AG08395 (cell line): Measurements from ENCODE around the gene EEPD1.

ENCODE experiments used
- DNase-seq: peaks from one replicate; pipeline ENCODE4 v3.0.0; 2012; ENCODE audit warnings: mixed read lengths, low spot score

The EEPD1 gene

DNA sequence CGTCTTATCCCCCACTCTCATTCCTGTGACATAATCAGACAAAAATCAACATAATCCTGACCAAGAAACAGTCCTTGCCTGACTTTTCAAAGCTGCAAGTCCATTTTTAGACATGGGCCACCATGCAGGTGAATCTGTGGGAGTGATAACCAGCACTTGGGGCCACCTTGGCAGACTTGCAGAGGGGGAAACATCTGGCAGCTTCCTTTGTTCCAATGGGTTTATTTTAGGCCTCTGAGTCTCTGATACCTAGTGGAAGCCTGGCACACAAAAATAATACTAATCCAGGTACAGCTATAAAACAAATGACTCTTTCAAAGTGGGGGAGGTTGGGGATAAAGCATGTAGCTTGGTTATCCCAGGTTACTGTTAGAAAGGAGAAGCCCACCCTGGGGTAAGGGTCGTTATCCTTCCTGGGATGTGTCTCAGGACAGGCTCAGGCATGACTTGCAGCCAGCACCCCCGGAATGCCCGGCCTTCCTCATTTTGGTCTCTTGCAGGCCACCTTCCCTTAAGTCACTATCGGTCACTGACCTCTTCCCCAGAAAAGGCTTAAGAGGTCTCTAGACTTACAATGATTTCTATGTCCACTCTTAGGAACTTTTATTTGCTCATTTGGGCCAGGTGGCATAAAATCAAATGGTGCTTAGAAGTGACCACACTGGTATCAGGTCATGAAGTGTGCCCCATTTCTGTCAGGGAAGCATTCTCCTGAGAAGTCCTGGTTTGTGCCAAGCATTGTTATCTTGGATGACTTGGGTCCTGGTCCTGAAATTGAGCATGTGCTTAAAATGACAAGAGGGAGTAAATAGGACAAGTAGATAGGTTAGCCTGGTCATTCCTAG, 37.6 kb downstream of the EEPD1 start:
- DNase-seq, result no peak

DNA sequence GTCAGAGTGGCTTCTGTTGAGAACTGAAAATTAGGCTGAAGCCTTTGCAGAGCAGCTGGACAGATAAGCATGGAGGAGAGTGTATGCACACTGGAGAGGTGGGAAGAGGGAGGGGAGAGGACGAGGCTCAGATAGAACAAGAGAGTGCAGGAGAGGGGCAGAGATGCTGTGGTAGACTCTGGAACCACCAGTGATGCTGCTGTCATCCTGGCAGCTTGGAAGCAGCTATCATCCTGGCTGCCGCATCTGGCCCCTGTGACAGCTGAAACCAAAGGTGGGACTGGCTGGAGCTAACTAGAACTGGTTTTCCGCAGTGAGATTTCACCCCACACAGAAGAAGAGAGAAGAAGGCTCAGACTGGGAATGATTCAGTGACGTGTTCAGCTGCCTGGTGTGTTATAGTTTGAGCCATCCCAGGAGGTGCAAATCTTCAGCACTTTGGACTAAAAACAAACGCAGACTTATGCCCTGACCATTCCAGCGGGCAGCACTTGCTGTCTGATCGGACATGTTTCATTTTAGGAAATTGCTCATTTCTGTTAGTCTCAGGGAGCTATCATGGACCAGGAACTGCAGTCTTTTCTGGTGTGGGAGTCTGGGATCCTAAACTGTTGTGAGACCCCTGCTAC, 38.4 kb downstream of the EEPD1 start:
- peak; percentile 60 for DNase-seq

DNA sequence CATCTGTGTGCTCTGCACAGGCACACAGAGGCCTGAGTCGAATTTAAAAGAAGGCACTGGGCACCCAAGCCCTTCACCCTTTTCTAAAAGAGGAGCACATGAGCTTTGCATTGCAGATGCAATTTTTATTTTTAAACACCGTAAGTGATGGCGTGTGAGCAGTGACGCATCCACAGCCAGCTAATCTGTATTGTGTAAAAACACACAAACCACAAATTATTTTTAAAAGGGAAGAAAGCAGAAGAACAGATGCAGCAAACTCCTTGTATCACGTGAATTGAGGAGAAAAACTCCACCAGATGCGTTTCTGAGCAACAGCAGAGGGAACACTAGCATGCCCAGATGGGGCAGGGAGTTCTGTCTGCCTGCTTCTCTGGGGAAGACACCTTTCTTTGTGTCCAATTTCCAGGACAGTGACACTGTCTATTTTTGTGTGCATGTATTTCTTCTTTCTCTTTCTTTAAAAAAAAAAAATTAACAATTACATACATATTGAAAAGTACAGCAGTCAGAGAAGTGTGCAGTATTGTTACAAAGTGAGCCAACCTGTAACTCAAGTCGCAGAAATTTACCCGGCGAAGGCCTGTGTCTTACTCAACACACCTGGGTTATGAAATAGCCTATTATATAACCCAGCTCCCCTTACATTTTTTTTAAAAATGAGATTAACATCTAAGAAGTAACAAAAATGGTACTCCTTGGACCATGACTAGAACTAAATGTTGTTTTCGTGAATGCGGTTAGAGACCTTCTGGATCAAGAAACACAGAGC, 39.2 kb downstream of the EEPD1 start:
- DNase-seq, result peak; percentile 85

DNA sequence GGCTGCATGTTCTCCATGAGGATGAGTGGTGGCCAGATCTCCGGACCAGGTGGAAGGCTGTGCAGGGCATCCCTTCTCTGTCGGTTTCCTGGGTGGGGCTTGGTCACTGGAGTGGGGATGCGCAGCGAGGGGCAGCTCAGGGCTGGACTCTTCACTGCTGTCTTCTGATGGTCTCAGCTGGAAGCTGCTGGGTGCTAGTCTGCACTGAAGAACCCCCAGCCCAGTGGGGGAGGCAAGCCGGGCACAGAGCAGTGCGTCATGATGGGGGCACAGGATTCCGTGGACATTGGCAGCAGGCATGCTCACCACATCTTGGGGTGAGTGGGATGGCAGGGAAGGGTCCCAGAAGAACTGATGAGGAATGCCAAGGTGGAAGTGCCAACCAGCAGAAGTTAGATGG, 39.8 kb downstream of the EEPD1 start:
- no peak for DNase-seq

DNA sequence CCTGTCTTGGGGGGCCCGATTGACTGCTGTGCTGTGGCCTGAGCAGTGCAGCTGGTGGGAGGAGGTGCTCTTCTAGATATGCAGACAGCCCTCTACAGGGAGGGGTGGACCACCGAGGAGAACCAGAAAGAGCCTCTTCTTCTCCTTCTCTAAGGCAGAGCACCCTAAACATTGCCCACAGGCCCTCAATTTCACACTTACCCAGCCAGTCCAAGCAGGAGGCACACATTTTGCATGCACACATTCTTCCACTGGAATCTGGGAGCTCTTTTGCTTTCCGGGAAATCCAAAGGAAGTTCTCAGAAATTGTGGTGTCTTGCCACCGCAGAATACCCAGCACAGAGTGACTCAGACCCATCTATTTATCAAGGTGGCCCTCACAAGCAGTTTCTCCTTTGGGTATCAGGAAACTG, 45.8 kb downstream of the EEPD1 start:
- peak; percentile 30 for DNase-seq

DNA sequence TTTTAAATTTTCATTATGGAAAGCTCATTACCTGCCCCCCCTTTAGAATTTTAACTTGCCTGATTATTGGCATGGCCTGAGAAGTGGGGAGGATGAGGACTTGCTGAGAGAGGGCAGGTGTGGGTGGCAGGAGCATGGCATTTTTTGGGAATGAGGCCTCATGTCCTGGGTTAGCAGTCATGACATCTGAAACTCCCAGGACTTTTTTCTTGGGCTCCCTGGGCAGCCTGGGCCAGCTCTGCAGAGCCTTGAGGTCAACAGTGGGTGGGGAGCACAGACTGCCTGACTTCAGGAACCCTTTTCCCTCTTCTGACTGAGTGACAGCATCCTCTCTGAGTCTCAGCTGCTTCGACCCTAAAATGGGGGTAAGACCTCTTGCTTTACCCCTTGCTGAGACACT, 46.3 kb downstream of the EEPD1 start:
- no peak for DNase-seq

DNA sequence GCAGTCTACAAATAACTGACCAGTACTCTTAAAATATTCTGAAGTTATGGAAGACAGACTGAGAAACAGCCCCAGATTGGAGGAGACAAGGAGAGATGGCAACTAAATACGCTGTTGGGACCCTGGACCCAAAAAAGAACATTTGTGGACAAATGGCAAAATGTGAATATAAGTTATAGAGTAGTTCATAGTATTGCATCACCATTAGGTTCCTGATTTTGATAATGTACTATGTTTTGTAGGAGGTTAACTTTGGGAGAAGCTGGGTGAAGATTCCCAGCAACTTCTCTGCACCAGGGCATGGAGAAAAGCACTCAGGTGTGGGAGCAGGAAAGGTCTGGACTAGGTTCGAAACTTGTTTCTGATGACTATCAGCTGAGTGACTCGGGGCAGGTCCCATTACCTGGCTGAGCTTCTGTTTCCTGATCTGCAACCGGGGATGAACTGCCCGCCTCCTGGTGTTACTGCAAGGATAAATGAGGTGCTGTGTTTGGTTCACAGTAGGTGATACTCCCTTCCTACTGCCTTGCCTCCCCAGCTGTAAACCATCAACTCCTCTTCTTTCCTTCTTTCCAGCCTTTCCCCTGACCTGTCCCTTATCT, 48.2 kb downstream of the EEPD1 start:
- no peak for DNase-seq

DNA sequence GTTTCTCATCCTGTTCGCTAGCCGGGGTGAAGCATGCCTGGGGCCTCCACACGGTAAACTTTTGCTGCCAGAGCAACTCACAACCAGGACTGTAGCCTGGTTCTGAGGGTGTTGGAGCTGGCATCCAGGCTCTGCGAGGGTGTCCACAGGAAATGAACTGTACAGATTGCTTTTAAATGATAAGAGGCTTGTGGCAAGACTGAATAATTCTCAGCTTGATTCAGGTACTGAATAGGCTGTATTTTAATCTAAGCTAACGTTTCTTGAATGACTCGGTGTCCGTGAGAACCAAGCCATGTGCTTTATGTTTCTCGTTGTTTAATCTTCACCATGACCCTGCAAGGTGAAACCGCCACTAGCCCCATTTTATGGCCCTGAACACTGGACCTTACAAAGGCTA, 49.3 kb downstream of the EEPD1 start:
- DNase-seq, result no peak

DNA sequence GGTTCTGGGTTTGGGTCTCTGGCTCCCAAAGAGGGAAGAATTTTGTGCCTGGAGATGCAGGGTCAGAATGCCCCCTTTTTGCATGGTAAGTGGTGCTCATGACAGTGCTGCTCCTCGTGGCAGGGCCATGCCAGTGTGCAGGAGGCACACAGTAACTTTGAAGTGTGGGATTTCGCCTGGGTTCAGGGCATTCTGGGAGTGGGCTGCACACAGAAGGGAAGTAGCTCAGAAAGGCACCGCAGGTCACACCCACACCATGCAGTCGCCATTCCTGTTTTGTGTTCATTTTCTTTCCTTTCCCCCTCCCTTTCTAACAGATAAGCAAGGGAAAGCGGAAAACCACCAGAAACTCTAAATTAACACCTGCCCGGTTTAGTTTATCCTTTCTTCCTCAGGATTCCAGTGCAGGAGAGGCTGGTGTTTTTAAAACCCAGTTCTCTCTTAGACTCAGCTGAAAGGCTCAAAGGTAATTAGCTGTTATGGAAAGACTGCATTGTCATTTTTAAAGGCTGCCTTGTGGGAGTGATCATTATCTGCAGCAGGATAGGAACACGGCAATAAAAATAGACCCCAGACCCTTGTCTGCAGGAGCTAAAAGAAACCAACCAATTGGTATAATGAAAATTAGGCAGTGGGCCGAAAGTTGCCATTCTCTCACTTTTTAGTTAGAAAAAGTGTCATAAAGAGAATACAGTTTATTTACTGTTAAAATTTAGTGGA, 50.2 kb downstream of the EEPD1 start:
- DNase-seq, result no peak

DNA sequence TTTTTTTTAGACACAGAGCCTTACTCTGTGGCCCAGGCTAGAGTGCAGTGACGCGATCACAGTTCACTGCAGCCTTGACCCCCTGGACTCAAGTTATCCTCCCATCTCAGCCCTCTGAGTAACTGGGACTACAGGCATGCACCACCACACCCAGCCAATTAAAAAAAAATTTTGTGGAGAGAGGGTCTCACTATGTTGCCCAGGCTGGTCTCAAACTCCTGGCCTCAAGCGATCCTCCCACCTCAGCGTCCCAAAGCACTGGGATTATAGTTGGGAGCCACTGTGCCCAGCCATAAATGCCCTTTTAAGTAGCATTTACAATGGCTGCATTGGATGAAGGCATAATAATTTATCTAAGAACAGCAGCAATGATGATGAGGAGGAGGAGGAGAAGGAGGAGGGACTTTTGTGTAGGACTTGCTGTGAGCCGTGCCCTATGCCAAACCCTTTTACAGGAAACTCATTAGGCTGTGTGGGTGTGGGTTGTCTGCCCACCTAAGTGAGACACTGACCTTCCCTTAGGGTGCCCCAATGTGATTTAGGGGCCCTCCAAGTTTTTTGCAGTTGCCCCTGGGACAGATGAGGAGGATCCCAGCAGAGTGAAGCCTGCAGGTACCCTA, 51.1 kb downstream of the EEPD1 start:
- DNase-seq, result no peak

DNA sequence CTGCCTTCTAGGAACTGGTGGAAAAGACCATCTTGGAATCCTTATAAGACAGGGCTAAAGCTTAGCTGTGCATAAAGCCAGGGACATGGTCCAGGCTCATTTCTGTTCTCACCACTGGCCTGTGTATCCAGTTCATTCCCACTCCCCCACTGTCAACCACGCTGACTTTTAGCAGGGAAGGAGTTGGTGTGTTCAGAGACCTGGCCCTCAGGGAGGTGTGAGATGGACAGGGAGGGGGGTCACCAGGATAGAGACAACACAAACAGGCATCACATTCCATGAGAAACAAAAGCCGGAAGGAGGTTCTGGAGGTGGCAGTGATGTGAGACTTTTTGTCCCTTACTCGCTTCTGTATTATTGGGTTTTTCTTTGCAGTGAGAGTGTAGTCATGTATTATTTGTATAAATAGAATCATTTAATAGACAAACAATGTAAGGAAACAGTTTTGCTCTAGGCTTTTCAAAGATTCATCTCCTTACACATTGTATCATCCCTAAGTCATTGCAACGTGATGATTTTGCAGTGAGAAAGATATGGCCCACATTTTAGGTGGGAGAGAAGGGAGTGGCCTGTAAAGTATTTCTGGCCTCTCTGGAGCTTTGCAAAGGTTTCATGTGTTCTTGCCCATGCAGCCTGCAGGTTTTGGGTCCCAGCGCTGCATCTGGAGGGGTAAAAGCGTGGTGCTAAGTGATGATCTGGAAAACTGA, 52.0 kb downstream of the EEPD1 start:
- no peak for DNase-seq

DNA sequence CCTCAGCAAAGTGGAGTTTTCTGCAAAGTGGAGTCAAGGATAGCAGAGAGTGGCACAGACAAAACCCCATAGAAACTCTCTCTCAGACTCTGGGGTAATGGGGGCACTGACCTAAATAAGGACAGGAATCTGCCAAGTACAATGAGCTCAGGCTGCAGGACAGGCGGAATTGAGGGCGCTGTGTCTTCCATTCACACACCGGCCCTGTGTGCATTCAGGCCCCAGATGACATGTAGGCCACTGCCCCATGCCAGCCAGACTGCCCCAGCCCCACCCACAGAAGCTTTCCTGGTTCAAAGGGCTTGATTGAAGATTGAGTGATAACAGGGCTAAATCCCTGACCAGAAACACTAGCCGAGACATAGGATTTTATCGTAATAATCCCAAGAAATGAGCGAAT, 52.7 kb downstream of the EEPD1 start:
- no peak for DNase-seq

DNA sequence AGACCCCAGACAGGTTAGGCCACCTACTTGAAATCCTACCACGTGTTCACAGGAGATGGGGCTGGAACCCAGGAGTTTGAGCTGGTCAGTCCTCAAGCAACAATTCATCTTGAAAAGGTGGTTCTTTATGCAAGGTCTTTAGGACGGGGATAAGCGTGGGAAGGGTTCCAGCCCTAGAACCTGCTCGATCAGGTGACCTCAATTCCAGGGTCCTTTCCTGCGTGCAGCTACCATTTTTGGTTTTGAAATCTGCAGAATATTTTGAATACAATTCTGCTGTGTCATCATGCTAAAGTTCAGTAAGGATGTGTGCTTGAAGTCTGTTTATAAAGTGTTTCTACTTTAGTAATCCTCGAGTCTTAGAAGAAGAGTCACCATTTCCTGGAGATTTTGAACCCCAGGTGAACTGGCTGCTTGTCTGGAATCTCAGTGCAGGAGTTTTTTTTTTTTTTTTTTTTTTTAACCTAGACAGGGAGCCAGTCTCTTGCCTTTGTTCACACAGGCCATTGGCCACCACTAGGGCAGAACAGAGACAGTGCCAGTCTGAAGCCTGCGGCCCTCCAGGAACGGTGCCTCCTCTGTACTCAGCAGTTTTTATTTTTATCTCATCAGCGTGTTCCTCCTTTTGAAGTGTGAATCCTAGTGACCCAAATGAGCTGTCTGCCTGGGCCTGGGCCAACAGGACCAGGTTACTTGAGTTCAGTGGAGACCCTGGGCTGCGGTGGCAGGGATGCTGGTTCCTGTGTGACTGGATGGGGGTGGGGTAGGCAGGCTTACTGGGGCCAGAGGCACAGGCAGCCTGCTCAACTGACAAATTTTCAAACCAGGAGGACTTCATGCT, 54.6 kb downstream of the EEPD1 start:
- peak; percentile 65 for DNase-seq

DNA sequence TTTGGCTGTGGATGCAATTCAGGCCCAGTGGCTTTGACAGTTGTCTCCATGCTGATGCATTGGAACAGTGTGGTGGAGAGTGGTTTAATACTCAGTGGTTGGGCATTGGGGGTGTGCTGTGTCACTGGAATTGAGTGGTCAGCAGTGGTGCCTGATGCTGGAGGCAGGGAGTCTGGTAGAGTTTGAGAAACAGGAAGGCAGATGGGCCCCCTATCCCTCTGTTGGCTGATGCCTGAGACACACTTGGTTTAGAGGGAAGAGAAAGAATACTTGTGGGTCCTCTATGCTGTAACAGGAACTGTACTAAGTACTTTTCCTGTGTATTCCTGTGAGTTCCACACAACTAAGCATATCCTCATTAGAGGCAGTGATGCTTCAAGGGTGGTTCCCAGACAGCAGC, 55.4 kb downstream of the EEPD1 start:
- DNase-seq, result no peak

DNA sequence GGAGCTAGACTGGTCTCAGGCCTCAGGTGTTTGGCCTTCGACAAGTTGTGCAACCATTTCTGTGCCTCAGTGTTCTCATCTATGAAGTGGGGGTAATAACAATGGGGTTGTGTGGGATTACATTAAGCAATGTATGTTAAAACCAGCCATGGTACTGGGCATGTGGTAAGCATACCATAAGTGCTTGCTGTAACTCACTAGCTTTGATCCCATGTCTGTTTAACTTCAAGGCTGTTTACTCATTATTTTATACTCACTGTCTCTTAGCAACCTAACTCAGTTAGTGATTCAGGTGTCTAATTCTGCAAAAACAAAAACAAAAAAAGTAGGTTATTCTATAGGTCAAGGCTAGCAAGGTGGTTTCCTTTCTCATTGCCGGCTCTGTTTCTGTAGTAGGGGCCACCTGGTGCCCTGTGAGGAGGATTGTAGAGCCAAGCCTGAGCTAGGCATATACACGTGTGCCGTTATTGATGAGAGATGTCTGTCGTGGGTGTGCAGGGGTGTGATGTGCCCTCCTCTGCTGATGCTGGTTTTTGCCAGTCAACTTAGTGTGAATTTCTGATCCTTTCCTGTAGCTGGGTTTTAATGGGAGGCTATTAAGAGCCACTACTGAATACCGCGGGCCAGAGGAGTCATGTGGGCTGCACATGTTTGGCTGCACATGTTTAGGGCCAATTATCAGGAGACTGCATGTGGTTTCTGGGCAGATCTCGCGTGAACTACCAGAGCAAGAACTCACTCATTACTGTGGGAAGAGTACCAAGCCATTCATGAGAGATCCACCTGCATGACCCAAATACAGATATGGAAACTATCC, 56.2 kb downstream of the EEPD1 start:
- no peak for DNase-seq

DNA sequence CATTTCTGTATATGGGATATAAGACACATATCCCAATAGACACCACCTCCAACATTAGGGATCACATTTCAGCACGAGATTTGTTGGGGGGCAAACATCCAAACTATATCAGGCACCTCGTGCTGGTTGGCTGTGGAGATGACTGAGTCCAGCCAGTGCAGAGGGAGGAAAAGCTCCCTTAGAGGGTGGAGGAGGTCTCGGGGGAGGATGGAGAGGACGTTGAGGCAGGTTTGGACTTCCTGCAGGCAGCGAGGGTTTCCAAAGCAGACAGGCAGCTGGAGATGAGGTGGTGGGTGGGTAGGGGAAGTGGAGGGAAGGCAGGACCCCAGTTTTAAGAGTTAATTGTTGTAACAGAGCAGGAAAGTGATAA, 56.7 kb downstream of the EEPD1 start:
- no peak for DNase-seq

DNA sequence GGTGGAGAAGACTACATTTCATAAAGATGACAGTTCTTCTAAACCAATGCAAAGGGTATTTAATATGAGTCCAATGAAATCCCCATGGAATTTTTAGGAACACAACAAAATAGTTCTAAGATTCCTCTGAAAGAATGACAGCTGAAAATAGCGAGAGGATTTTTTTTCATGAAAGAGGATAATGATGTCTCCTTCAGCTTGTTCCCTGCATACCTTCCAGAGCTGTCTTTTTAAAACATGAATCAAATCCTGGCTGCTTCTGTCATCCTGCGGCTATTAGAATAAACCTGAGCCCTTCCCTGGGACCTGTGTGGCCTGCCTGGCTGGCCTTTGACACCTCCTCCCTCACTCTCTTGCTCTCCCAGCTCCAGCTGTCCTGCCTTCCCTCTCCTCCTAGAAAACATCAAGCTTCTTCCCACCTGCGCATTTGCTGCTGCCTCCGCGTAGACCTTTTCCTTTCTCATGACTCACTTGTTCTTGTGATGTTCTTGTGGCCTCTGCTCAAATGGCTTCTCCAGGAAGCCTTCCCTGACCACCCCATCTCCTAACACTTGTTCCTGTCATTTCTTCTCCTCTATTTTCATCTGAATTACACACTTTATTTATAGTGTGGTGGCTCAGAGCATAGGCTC, 57.4 kb downstream of the EEPD1 start:
- no peak for DNase-seq

DNA sequence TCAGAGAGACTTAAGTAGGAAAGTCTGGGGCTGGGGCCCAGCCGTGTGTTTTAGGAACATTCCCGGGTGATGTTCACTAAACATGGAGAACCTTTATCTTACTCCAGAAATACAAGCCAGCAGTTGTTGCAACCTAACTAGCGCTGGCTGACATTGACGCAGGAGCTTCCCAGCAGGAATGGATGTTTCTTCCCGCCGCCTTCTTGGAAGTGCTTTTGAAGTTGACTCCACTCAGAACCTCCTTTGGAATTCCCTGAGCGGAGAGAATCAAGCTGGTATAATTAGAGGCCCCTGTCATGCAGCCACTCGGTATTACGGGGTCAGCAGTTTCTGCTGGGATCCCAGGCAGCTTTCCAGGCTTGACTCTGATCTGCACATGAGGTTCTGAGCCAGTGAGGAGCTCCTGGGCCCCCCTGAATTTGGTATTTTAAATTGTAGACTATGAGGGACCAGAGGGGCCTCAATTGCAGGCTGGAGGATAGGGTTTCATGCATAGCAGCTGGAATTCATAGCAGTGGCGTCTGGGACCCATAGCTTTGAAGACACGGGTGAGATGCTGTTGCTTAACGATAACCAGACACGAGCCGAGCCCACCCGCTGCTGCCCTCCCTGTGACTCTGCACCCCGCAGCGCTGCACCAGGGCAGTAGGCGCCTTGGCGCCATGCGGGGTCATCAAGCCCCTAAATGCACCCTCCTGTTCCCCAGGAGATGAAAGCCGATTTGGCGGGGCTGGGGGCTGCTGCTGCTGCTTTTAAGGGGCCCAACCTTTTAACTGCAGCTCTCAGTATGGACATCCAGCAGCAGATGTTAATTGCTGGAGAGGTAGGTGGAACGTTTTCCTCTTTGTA, 61.8 kb downstream of the EEPD1 start:
- no peak for DNase-seq
